ENCODE measurements around the gene IRS2.

Gene IRS2

GRCh38 chr13:109719962-109720646 is 66.3 kb downstream of the IRS2 start:
- Histone ChIP-seq H3K27ac (no peak overlapping the region), H2AFZ (no peak overlapping the region), H3K27me3 (ENCODE audit: control insufficient read depth, insufficient read depth, low read length) (no peaks in the 10 kb centered on the region), H3K4me1 (no peaks in the 10 kb centered on the region), H3K4me2 (ENCODE audit: low read length) (no peak overlapping the region), H3K9ac (no peak overlapping the region), H3K36me3 (ENCODE audit: control insufficient read depth, insufficient read depth, low read length) (no peaks in the 10 kb centered on the region), H3K9me3 (ENCODE audit: control insufficient read depth, low read length) (no peaks in the 10 kb centered on the region), H3K79me2 (no peaks in the 10 kb centered on the region), H3K4me3 (ENCODE audit: low read depth, low read length) (no peak overlapping the region)
- no peak for TF ChIP-seq CTCF (IDR thresholded peaks at IDR 0.05)

GRCh38 chr13:109718726-109719125 is 67.7 kb downstream of the IRS2 start:
- Histone ChIP-seq H3K4me3 (ENCODE audit: low read depth, low read length) (no peak overlapping the region), H3K9me3 (ENCODE audit: control insufficient read depth, low read length) (no peaks in the 10 kb centered on the region), H3K9ac (no peak overlapping the region), H3K79me2 (no peaks in the 10 kb centered on the region), H3K4me2 (ENCODE audit: low read length) (no peak overlapping the region), H3K36me3 (ENCODE audit: control insufficient read depth, insufficient read depth, low read length) (no peaks in the 10 kb centered on the region), H3K4me1 (no peaks in the 10 kb centered on the region), H2AFZ (no peak overlapping the region), H3K27me3 (ENCODE audit: control insufficient read depth, insufficient read depth, low read length) (no peaks in the 10 kb centered on the region), H3K27ac (no peak overlapping the region)
- no peak for TF ChIP-seq CTCF (IDR thresholded peaks at IDR 0.05)

GRCh38 chr13:109717686-109718085 is 68.7 kb downstream of the IRS2 start:
- H3K4me3 ChIP-seq (ENCODE audit: low read depth, low read length) = no peak overlapping the region
- no peaks in the 10 kb centered on the region for H3K9me3 ChIP-seq (ENCODE audit: control insufficient read depth, low read length)
- H3K4me2 ChIP-seq (ENCODE audit: low read length) = no peak overlapping the region
- no peak overlapping the region for H3K9ac ChIP-seq
- TF ChIP-seq CTCF (IDR thresholded peaks at IDR 0.05) = no peak
- H3K36me3 ChIP-seq (ENCODE audit: control insufficient read depth, insufficient read depth, low read length) = no peaks in the 10 kb centered on the region
- H3K4me1 ChIP-seq = no peaks in the 10 kb centered on the region
- no peaks in the 10 kb centered on the region for H3K79me2 ChIP-seq
- no peaks in the 10 kb centered on the region for H3K27me3 ChIP-seq (ENCODE audit: control insufficient read depth, insufficient read depth, low read length)
- H2AFZ ChIP-seq = no peak overlapping the region
- no peak overlapping the region for H3K27ac ChIP-seq

GRCh38 chr13:109715902-109716301 is 70.5 kb downstream of the IRS2 start:
- no peak overlapping the region for H3K9ac ChIP-seq
- no peak for TF ChIP-seq CTCF (IDR thresholded peaks at IDR 0.05)
- H3K79me2 ChIP-seq = no peaks in the 10 kb centered on the region
- H3K4me3 ChIP-seq (ENCODE audit: low read depth, low read length) = no peak overlapping the region
- no peak overlapping the region for H3K27ac ChIP-seq
- no peaks in the 10 kb centered on the region for H3K4me1 ChIP-seq
- H3K9me3 ChIP-seq (ENCODE audit: control insufficient read depth, low read length) = no peaks in the 10 kb centered on the region
- no peak overlapping the region for H2AFZ ChIP-seq
- H3K4me2 ChIP-seq (ENCODE audit: low read length) = no peak overlapping the region
- no peaks in the 10 kb centered on the region for H3K36me3 ChIP-seq (ENCODE audit: control insufficient read depth, insufficient read depth, low read length)
- H3K27me3 ChIP-seq (ENCODE audit: control insufficient read depth, insufficient read depth, low read length) = no peaks in the 10 kb centered on the region

DNA sequence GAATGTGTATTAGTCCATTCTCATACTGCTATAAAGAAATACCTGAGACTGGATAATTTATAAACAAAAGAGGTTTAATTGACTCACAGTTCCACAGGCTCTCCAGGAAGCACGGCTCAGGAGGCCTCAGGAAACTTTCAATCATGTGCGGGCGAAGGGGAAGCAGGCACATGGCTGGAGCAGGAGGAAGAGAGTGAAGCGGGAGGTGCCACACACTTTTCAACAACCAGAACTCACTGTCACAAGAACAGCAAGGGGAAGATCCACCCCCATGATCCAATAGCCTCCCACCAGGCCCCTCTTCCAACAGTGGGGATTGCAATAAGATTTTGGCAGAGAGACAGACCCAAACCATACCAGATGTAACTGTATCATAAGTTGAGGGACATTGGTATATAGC is 72.7 kb downstream of the IRS2 start:
- no peak for TF ChIP-seq CTCF (IDR thresholded peaks at IDR 0.05)
- H3K4me2 ChIP-seq (ENCODE audit: low read length) = no peak overlapping the region
- H3K36me3 ChIP-seq (ENCODE audit: control insufficient read depth, insufficient read depth, low read length) = no peaks in the 10 kb centered on the region
- no peak overlapping the region for H3K4me3 ChIP-seq (ENCODE audit: low read depth, low read length)
- no peak overlapping the region for H3K27ac ChIP-seq
- H3K4me1 ChIP-seq = no peaks in the 10 kb centered on the region
- H2AFZ ChIP-seq = no peak overlapping the region
- no peaks in the 10 kb centered on the region for H3K79me2 ChIP-seq
- no peaks in the 10 kb centered on the region for H3K9me3 ChIP-seq (ENCODE audit: control insufficient read depth, low read length)
- no peaks in the 10 kb centered on the region for H3K27me3 ChIP-seq (ENCODE audit: control insufficient read depth, insufficient read depth, low read length)
- H3K9ac ChIP-seq = no peak overlapping the region
